SK-N-SH (cell line): Measurements from ENCODE around the gene PSD. TPM values are rescaled to one million over a fixed set of nuclear protein-coding genes. Genes with fewer than 3 reads are reported as not detected.

Experiments
- MAX ChIP-seq: IDR thresholded peaks from 2 replicates; pipeline ENCODE4 v1.4.0; 2012; ENCODE audit warnings: low read depth
- SIN3A ChIP-seq: IDR thresholded peaks from 2 replicates; pipeline ENCODE4 v1.6.1; 2012; ENCODE audit warnings: low read depth, mild to moderate bottlenecking, low read length, moderate library complexity, borderline replicate concordance
- USF2 ChIP-seq: fragments of 150-350 bp; IDR thresholded peaks from 2 replicates; pipeline ENCODE4 v1.6.1; 2017; ENCODE audit warnings: antibody characterized with exemption, low read length, low read depth, borderline replicate concordance
- YY1 ChIP-seq: IDR thresholded peaks from 2 replicates; pipeline ENCODE4 v1.4.0; 2012; ENCODE audit warnings: low read depth, mild to moderate bottlenecking
- polyA plus RNA-seq, 3 experiments: library from polyadenylated mRNA; depleted of rRNA; stranded (reverse); fragments of >200 nt; gene quantifications; 2 replicates each; pipeline ENCODE4 v1.2.3, GENCODE V29; 2012
- small RNA-seq, 7 experiments: library from RNA; depleted of rRNA; stranded (forward); fragments of <200 nt; gene quantifications; one replicate each; pipeline ENCODE3, GENCODE V24; 2012

Gene PSD
- polyA plus RNA-seq, 1 of the 3 experiments (the other 2 are of a cell fraction): 0.97 TPM

- TF ChIP-seq YY1: no peak
- no peak for TF ChIP-seq SIN3A
- no peak for TF ChIP-seq USF2
- no peak for TF ChIP-seq MAX
Observed at GRCh38 chr10:102354451-102354850, 64.1 kb downstream of the PSD start (continued).

Small RNAs within 50 kb of the gene (small RNA-seq; reads per million reads assigned to genes)
- 3.4 to 191 (median 99.5) reads per million in 7 experiments for gene MIR146B

Other genes starting within 250 kb of the PSD start
- 0.25 and 0.29 TPM in 2 replicates for gene ELOVL3, start 192.5 kb downstream of the PSD start, polyA plus RNA-seq (2012; rRNA removed)
- gene PITX3, start 177.3 kb downstream of the PSD start, polyA plus RNA-seq (2012; rRNA removed): not detected in 2 replicates
- 11.4 and 12.3 TPM in 2 replicates for gene GBF1, start 173.3 kb downstream of the PSD start, polyA plus RNA-seq (2012; rRNA removed)
- gene NFKB2, start 23.1 kb downstream of the PSD start, polyA plus RNA-seq (2012; rRNA removed): 20.6 and 26.6 TPM in 2 replicates
- 11.7 and 17.2 TPM in 2 replicates for gene FBXL15, start 2.1 kb upstream of the PSD start, polyA plus RNA-seq (2012; rRNA removed)
- 130 and 162 TPM in 2 replicates for gene CUEDC2, start 13.8 kb upstream of the PSD start, polyA plus RNA-seq (2012; rRNA removed)
- gene C10orf95, start 32.8 kb upstream of the PSD start, polyA plus RNA-seq (2012; rRNA removed): 0.05 and 0.07 TPM in 2 replicates
- 106 and 117 TPM in 2 replicates for gene ACTR1A, start 83.9 kb upstream of the PSD start, polyA plus RNA-seq (2012; rRNA removed)
- 4.6 and 5.7 TPM in 2 replicates for gene SUFU, start 85.2 kb upstream of the PSD start, polyA plus RNA-seq (2012; rRNA removed)
- gene TRIM8, start 225.7 kb upstream of the PSD start, polyA plus RNA-seq (2012; rRNA removed): 67.0 and 108 TPM in 2 replicates